MCF 10A (cell line): ENCODE results near the gene ITPRIPL1. TPM values are rescaled to one million over a fixed set of nuclear protein-coding genes. Genes with fewer than 3 reads are reported as not detected.
A peak's percentile ranks its signal among the peaks of the same experiment; 100 is the strongest.

Source experiments
- BruUV-seq: library from RNA; stranded (reverse); fragments of 400-500 nt; replicated peaks from 2 replicates; lab custom pipeline; 2021; lab: Mats Ljungman, UMichigan
- CTCF ChIA-PET: fragments of 300-600 bp; sonication (Branson Sonifier 250); formaldehyde crosslinking; extraction: SDS; loops from one replicate; lab custom pipeline; 2021; ENCODE audit warnings: antibody characterized with exemption, inconsistent platforms; lab: Yijun Ruan, JAX
- POLR2A ChIA-PET: fragments of 300-600, 350-650 bp; sonication (Branson Sonifier 250); formaldehyde crosslinking; extraction: SDS; loops from one replicate; lab custom pipeline; 2020; ENCODE audit warnings: antibody characterized with exemption, inconsistent platforms; lab: Yijun Ruan, JAX
- DNase-seq: peaks from one replicate; pipeline ENCODE4 v3.0.0-alpha.2; 2018; ENCODE audit not compliant: unreplicated experiment
- H3K27ac Mint-ChIP-seq: one replicate; pipeline ENCODE4 v1.8.0; 2022; ENCODE audit warnings: mild to moderate bottlenecking, low read depth, mixed read lengths; ENCODE audit not compliant: unreplicated experiment
- H3K27me3 Mint-ChIP-seq: one replicate; pipeline ENCODE4 v1.8.0; 2022; ENCODE audit warnings: mixed read lengths; ENCODE audit not compliant: insufficient read depth, unreplicated experiment
- H3K36me3 Mint-ChIP-seq: one replicate; pipeline ENCODE4 v1.8.0; 2022; ENCODE audit warnings: mild to moderate bottlenecking, moderate library complexity, mixed read lengths; ENCODE audit not compliant: insufficient read depth, unreplicated experiment
- H3K4me1 Mint-ChIP-seq: one replicate; pipeline ENCODE4 v1.8.0; 2022; ENCODE audit warnings: mixed read lengths; ENCODE audit not compliant: insufficient read depth, unreplicated experiment
- H3K4me3 Mint-ChIP-seq: one replicate; pipeline ENCODE4 v1.8.0; 2022; ENCODE audit warnings: mild to moderate bottlenecking, moderate library complexity, mixed read lengths; ENCODE audit not compliant: unreplicated experiment
- H3K9me3 Mint-ChIP-seq: one replicate; pipeline ENCODE4 v1.8.0; 2022; ENCODE audit warnings: mixed read lengths; ENCODE audit not compliant: unreplicated experiment
- intact Hi-C: fragments of 100-400 bp; cut with micrococcal nuclease; formaldehyde crosslinking; loops from 2 replicates; pipeline ENCODE4 v1.14.1; 2022
- total RNA-seq: library from RNA; stranded (reverse); gene quantifications from 2 replicates; pipeline ENCODE4 v1.2.3, GENCODE V29; 2022
- TF ChIP-seq, protein P1 (sequence below): fragments of 200-600 bp; IDR thresholded peaks from one replicate; pipeline ENCODE4 v1.8.0; 2022; ENCODE audit warnings: antibody characterized with exemption, mild to moderate bottlenecking; ENCODE audit not compliant: unreplicated experiment

Gene ITPRIPL1
- total RNA-seq, 1 experiment from 2014 or later: not detected

DNA sequence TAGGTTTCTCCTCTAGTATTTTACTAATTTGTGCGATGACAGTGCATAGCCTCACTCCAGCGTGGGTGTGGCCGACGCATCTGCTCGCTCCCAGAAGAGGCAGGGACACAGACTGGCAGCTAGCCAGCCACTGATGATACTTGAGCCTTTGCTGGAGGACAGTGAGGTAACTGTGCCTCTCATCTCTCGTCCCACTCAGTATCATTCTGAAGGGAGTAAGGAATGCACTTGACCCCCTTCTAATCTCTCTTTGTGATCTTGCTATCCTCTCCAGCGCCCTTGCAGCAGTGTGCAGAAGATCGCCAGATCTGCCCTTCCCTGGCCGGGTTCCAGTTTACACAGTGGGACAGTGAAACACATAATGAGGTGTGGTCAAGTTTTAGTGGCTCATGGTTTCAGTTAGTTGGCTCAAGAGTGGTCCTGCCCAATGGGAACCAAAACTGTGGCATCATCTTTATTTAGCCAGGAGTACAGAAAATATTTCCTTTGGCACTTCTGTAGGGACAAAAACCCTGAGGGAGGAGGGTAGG lies 28.0 kb downstream of the ITPRIPL1 start:
- BruUV-seq: no TSS peak
- Mint-ChIP-seq H3K27ac (no peak overlapping the region), H3K9me3 (no peaks in the 10 kb centered on the region), H3K27me3 (no peaks in the 10 kb centered on the region), H3K36me3 (peaks cover 29% of the 10 kb centered on the region), H3K4me3 (no peak overlapping the region), H3K4me1 (no peaks in the 10 kb centered on the region)
- ChIA-PET CTCF (interaction anchor here (1.4 kb wide), 1 partner anchor 156 kb away, joined by 5 read pairs; no protein-coding TSS in a partner anchor), POLR2A (no interaction called here)
- TF ChIP-seq, protein P1, sequence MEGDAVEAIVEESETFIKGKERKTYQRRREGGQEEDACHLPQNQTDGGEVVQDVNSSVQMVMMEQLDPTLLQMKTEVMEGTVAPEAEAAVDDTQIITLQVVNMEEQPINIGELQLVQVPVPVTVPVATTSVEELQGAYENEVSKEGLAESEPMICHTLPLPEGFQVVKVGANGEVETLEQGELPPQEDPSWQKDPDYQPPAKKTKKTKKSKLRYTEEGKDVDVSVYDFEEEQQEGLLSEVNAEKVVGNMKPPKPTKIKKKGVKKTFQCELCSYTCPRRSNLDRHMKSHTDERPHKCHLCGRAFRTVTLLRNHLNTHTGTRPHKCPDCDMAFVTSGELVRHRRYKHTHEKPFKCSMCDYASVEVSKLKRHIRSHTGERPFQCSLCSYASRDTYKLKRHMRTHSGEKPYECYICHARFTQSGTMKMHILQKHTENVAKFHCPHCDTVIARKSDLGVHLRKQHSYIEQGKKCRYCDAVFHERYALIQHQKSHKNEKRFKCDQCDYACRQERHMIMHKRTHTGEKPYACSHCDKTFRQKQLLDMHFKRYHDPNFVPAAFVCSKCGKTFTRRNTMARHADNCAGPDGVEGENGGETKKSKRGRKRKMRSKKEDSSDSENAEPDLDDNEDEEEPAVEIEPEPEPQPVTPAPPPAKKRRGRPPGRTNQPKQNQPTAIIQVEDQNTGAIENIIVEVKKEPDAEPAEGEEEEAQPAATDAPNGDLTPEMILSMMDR: no peak
- intact Hi-C loops: no loop called here
- peak; percentile 58 for DNase-seq

DNA sequence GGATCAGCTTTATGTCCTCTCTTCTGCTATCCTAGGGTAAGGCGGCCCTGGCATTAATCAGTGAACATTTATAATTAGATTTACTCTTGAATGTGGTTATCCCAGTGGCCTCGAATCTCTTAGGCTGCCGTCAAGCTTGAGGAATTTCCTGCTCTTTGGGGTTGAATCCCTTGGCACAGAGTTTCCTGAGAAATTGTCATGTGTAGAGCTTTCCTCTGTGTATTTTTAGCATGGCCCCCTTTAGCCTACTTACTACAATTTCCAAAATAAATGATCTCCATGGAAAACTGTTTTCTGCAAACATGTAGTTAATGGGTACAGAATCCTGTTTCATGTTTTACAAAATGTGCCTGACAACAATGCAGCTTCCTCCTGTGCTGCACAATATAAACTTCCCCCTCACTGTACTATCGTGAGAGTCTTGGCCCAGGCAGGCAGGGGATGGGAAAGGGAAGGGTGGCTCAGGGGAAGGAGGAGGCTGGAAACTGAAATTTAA lies 28.5 kb downstream of the ITPRIPL1 start:
- no peaks in the 10 kb centered on the region for H3K4me1 Mint-ChIP-seq
- no peak overlapping the region for H3K4me3 Mint-ChIP-seq
- ChIA-PET CTCF (interaction anchor here (0.9 to 1.4 kb wide), 2 partner anchors 9 to 155 kb away, joined by 3 to 5 read pairs; no protein-coding TSS in a partner anchor), POLR2A (no interaction called here)
- H3K27me3 Mint-ChIP-seq: no peaks in the 10 kb centered on the region
- H3K36me3 Mint-ChIP-seq: peaks cover 26% of the 10 kb centered on the region
- DNase-seq: no peak
- no peak overlapping the region for H3K27ac Mint-ChIP-seq
- intact Hi-C loops: no loop called here
- TF ChIP-seq, protein P1: no peak
- BruUV-seq: no TSS peak
- H3K9me3 Mint-ChIP-seq: no peaks in the 10 kb centered on the region

DNA sequence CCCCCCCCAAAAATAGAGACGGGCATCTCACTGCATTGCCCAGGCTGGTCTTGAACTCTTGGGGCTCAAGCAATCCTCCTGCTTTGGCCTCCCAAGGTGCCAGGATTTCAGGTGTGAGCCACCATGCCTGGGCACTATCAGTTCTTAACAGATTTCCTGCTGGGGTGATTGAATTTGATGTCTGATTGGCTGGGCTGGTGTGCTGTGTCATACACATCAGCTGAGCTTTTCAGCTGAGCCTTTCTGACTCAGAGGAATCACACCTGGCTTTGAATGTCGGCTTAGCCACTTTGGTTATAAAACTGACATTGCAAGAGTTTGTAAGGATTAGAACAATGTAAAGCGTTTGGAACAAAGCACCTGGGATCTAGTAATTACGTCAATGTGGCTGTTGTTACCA lies 29.4 kb downstream of the ITPRIPL1 start:
- ChIA-PET CTCF (no interaction called here), POLR2A (no interaction called here)
- intact Hi-C loops: no loop called here
- H3K27ac Mint-ChIP-seq: no peak overlapping the region
- no peaks in the 10 kb centered on the region for H3K27me3 Mint-ChIP-seq
- H3K4me1 Mint-ChIP-seq: no peaks in the 10 kb centered on the region
- H3K36me3 Mint-ChIP-seq: peaks cover 19% of the 10 kb centered on the region
- no TSS peak for BruUV-seq
- no peaks in the 10 kb centered on the region for H3K9me3 Mint-ChIP-seq
- DNase-seq: no peak
- H3K4me3 Mint-ChIP-seq: no peak overlapping the region
- TF ChIP-seq, protein P1: no peak

DNA sequence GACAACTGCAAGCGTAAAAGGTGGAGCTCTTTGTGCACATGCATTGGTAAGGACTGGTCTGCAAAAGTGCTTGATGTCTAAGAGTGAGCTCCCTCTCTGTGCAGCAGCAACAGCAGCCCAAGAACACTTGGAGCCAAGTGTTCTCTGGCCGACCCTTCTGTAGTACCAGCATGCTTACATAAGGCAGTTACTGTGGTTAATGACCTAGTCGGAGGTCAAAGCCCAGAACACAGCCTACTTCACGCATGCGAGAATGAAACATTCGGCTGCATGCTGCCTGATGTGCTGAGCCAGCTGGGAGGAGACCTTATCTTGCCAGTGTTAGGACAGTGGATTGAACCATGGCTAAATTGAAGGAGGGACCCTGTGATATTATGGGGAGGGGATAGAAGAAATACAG lies 31.8 kb downstream of the ITPRIPL1 start:
- POLR2A ChIA-PET: no interaction called here
- no peak for DNase-seq
- H3K27me3 Mint-ChIP-seq: no peaks in the 10 kb centered on the region
- no peak overlapping the region for H3K27ac Mint-ChIP-seq
- peaks cover 16% of the 10 kb centered on the region for H3K36me3 Mint-ChIP-seq
- CTCF ChIA-PET: interaction anchor here (0.8 to 1.4 kb wide), 3 partner anchors 11 to 152 kb away, joined by 3 to 5 read pairs (median 4); no protein-coding TSS in a partner anchor
- intact Hi-C loops: no loop called here
- no peaks in the 10 kb centered on the region for H3K4me1 Mint-ChIP-seq
- H3K4me3 Mint-ChIP-seq: no peak overlapping the region
- no peaks in the 10 kb centered on the region for H3K9me3 Mint-ChIP-seq
- TF ChIP-seq, protein P1: no peak
- BruUV-seq: no TSS peak
